Heart left ventricle (tissue), 16 donors: ENCODE measurements around the gene DNAAF8. TPM values are rescaled to one million over a fixed set of nuclear protein-coding genes. Genes with fewer than 3 reads are reported as not detected.

Experiments used
- ATAC-seq, 4 donors: fragments of 200-7000 bp; cut with Tn5 transposase; one replicate each; pipeline ENCODE4 v1.9.1; 2020 to 2022; ENCODE audit warnings: moderate library complexity in 4 of 4, mild to moderate bottlenecking in 3 of 4, moderate number of reproducible peaks in 1 of 4
- DNase-seq, 5 donors: peaks; one replicate each; pipeline ENCODE4 v3.0.0-alpha.2; 2020
- H3K27ac ChIP-seq, 12 donors: fragments of 200-600 bp; sonication (generic) in 4 of 12; one replicate each; pipeline versions ENCODE4 v1.5.0 to v1.8.0; 2016 to 2022; ENCODE audit warnings: mild to moderate bottlenecking in 2 of 12
- H3K27me3 ChIP-seq, 9 donors: fragments of 200-600 bp; sonication (generic) in 2 of 9; one replicate each; pipeline versions ENCODE4 v1.5.1 to v1.8.0; 2016 to 2022; ENCODE audit warnings: mild to moderate bottlenecking in 3 of 9
- H3K36me3 ChIP-seq, 9 donors: fragments of 200-600 bp; sonication (generic) in 2 of 9; one replicate each; pipeline versions ENCODE4 v1.5.0 to v1.8.0; 2018 to 2022; ENCODE audit warnings: mild to moderate bottlenecking in 2 of 9
- H3K4me1 ChIP-seq, 12 donors: fragments of 200-600 bp; sonication (generic) in 4 of 12; one replicate each; pipeline versions ENCODE4 v1.5.0 to v1.8.0; 2016 to 2022; ENCODE audit warnings: mild to moderate bottlenecking in 3 of 12
- H3K4me3 ChIP-seq, 12 donors: fragments of 200-600 bp; sonication (generic) in 4 of 12; one replicate each; pipeline versions ENCODE4 v1.5.0 to v1.8.0; 2017 to 2022; ENCODE audit warnings: mild to moderate bottlenecking in 9 of 12, moderate library complexity in 4 of 12
- H3K9me3 ChIP-seq, 12 donors: fragments of 200-600 bp; sonication (generic) in 4 of 12; one replicate each; pipeline versions ENCODE4 v1.5.0 to v1.8.0; 2016 to 2022; ENCODE audit warnings: mild to moderate bottlenecking in 1 of 12
- POLR2A ChIP-seq, 2 donors: fragments of 450-650 bp; IDR thresholded peaks; one replicate each; pipeline ENCODE4 v1.6.1; 2017; ENCODE audit warnings: antibody characterized with exemption in 2 of 2, mild to moderate bottlenecking in 2 of 2, moderate library complexity in 2 of 2
- WGBS, 4 donors: extraction: QIAGEN DNeasy Blood & Tissue Kit in 2 of 4; methylation state at CpG; one replicate each; pipeline versions ENCODE4 v1.1.5 to v1.1.7; 2013 to 2018; 5-methylcytosine and 5-hydroxymethylcytosine counted together
- intact Hi-C, 10 donors: fragments of 100-400 bp; cut with DNase I; formaldehyde crosslinking; loops; one replicate each; pipeline versions ENCODE4 v1.11.1 to v1.14.2; 2022
- polyA plus RNA-seq, 2 donors: library from polyadenylated mRNA; stranded (reverse); fragments of 200-250 nt; gene quantifications; one replicate each; pipeline ENCODE4 v1.2.3, GENCODE V29; 2013
- total RNA-seq, 9 donors: library from RNA; depleted of rRNA in 2 of 9; stranded (reverse); fragments of >200 nt in 2 of 9; fragmentation: NEBNext Ultra II Directional in 3 of 9; extraction: Animal tissue kit (Norgen Biotek cat#: 25700) in 3 of 9; gene quantifications; one replicate each; pipeline versions ENCODE4 v1.1.0 to v1.2.4, GENCODE V29; 2016 to 2023
- TF ChIP-seq, protein P1 (sequence below), 12 donors: fragments of 200-600 bp; sonication (generic) in 4 of 12; IDR thresholded peaks; one replicate each; pipeline versions ENCODE4 v1.5.0 to v1.8.0; 2018 to 2022; ENCODE audit warnings: antibody characterized with exemption in 12 of 12, mild to moderate bottlenecking in 5 of 12
- donor health status: ischemic (EF 13 %, LVEDD 7.1; RV severe dilation, severe dysfunction).
- donor health status: healthy with polysubstance abuse.
- donor health status: DM: no; HTN: yes; CAD: no.
- donor health status: DM: no; HTN: no; CAD: no.
- donor health status: ischemic (EF 25% LVEDD 6.9; RV normal size, moderate dysfunction).
- donor health status: ischemic (EF 25% LVEDD 5.7; RV mildly dilated, moderate dysfunction).
- donor health status: healthy.
- donor health status: DM: yes; HTN: yes; CAD: no.
- donor health status: ischemic (EF 35%, LVEDD 5.7; RV mildly dilated, moderate dysfunction).
- donor health status: nonischemic (EF 11% LVEDD 7.7; RV severe dilation, severe dysfunction).
- donor health status: DM: yes; HTN: yes; CAD: no.
- donor health status: PGD.
- donor health status: ischemic (EF 29% LVEDD 5.4; RV normal size, mild dysfunction).
- donor health status: nonischemic (EF 23%, LVEDD 6.1; RV moderate dilation, normal function).

The DNAAF8 gene
- total and polyA plus RNA-seq, 11 donors = 0.34 to 3.4 (median 0.91) TPM

DNA sequence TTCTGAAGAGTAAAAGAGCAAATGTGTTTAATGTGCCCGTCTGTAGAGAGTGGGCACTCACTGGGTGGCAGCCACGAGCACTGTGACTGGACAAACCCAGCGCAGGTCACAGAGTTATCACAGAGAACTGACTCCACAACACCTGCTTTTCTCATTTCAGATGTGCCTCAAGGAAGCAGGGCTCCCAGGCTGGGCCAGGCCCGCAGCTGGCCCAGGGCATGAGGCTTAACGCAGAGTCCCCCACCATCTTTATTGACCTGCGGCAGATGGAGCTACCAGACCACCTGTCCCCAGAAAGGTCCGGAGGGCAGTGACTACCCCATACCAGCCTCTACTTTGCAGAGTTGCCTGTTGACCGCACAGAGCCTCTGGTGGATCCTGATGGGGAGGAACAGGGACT, 11.9 kb downstream of the DNAAF8 start:
- no peak overlapping the region for H3K4me3 ChIP-seq
- H3K27me3 ChIP-seq = no peaks in the 10 kb centered on the region
- H3K27ac ChIP-seq = no peak overlapping the region
- ATAC-seq (no peak), DNase-seq (no peak)
- H3K4me1 ChIP-seq = peaks cover 0 to 15% (median 4%) of the 10 kb centered on the region in 12 donors
- TF ChIP-seq POLR2A (IDR thresholded peaks at IDR 0.05) = no peak
- TF ChIP-seq, protein P1, sequence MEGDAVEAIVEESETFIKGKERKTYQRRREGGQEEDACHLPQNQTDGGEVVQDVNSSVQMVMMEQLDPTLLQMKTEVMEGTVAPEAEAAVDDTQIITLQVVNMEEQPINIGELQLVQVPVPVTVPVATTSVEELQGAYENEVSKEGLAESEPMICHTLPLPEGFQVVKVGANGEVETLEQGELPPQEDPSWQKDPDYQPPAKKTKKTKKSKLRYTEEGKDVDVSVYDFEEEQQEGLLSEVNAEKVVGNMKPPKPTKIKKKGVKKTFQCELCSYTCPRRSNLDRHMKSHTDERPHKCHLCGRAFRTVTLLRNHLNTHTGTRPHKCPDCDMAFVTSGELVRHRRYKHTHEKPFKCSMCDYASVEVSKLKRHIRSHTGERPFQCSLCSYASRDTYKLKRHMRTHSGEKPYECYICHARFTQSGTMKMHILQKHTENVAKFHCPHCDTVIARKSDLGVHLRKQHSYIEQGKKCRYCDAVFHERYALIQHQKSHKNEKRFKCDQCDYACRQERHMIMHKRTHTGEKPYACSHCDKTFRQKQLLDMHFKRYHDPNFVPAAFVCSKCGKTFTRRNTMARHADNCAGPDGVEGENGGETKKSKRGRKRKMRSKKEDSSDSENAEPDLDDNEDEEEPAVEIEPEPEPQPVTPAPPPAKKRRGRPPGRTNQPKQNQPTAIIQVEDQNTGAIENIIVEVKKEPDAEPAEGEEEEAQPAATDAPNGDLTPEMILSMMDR (IDR thresholded peaks at IDR 0.05) = no peak
- intact Hi-C loops = no loop called here
- WGBS, 4 donors = 74 to 81% (median 78%) methylated on average over 8 of the region's 8 CpGs
- peaks cover 0 to 23% (median 18%) of the 10 kb centered on the region in 9 donors for H3K36me3 ChIP-seq
- H3K9me3 ChIP-seq = no peaks in the 10 kb centered on the region

DNA sequence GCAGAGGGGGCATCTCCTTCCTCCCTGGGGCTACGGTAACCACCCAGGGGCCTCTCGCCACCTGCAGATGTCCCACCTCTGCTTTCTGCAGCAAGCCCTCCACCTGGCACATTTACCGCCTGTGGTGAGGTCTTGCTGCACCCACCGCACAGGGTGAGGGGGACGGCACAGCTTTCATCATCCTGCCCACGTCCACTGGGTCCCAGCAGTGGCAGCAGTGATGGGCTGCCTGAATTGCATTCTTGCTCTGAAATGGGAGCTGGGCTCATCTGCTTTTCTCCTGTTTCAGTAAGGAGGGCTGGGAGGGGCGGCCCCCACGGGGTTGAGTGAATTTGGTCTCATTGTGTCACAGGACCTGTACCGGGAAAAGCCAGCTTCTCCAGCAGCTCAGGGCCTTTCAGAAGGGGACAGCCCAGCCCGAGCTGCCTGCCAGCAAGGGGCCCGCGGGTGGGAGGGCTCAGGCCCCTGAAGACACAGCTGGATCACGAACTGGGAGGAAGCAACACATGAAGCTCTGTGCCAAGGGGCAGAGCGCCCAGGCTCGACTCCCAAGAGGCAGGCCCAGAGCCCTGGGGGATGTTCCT, 12.7 kb downstream of the DNAAF8 start:
- H3K4me1 ChIP-seq = peaks cover 0 to 15% (median 4%) of the 10 kb centered on the region in 12 donors
- H3K36me3 ChIP-seq = peaks cover 0 to 31% (median 26%) of the 10 kb centered on the region in 9 donors
- no peaks in the 10 kb centered on the region for H3K27me3 ChIP-seq
- peak overlapping the region in 1 of 12 donors; percentile 24 for H3K27ac ChIP-seq
- no peaks in the 10 kb centered on the region for H3K9me3 ChIP-seq
- ATAC-seq = peak in 2 of 4 donors; percentile 9 to 17
- WGBS, 4 donors = 55 to 63% (median 58%) methylated on average over 15 of the region's 15 CpGs
- TF ChIP-seq POLR2A (IDR thresholded peaks at IDR 0.05) = no peak
- TF ChIP-seq, protein P1 (IDR thresholded peaks at IDR 0.05) = no peak
- intact Hi-C loops = no loop called here
- DNase-seq = no peak
- H3K4me3 ChIP-seq = no peak overlapping the region

- Histone ChIP-seq H3K4me1 (peaks cover 0 to 15% (median 3%) of the 10 kb centered on the region in 12 donors), H3K27me3 (no peaks in the 10 kb centered on the region), H3K27ac (no peak overlapping the region), H3K9me3 (no peaks in the 10 kb centered on the region), H3K4me3 (no peak overlapping the region), H3K36me3 (peaks cover 0 to 41% (median 36%) of the 10 kb centered on the region in 9 donors)
- ATAC-seq (no peak), DNase-seq (no peak)
- no peak for TF ChIP-seq POLR2A (IDR thresholded peaks at IDR 0.05)
- TF ChIP-seq, protein P1 (IDR thresholded peaks at IDR 0.05) = no peak
- intact Hi-C loops = no loop called here
- WGBS, 4 donors = 82 to 85% (median 84%) methylated on average over 14 of the region's 14 CpGs
Observed at GRCh38 chr16:4747906-4748681, 13.8 kb downstream of the DNAAF8 start.

DNA sequence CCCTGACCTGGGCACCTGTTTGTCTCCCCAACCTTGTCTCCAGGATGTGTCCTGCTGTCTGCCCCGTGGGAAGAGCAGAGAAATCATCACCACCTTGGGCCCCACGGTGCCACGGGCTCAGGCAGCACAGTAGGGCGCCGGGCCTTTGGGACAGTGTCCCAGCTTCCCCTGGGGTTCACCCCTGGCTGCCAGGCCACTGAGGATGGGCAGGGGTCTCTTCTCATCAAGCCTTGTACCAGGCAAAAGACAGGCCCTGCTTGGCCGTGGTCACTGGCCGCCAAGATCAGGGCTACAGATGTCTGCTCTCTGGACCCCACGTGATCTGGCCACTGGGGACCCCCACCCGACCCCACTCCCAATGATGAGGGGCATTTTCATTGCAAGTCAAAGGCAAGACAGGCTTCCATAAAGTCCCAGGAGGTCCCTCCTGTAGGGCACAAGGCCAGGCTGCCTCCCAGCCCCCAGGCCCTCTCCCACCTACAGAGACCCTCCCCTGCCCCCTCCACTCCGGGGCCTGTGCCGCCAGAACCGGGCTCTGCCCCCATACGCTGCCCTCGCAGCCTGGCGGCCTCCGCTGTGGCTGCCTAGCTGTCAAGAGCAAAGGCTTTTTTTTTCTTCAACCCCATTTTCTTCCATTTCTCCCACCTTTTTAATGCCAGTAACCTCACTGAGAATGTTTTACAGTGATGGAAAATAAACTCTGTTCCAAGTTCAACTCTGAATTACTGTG, 14.5 kb downstream of the DNAAF8 start:
- peak in 1 of 5 donors; percentile 29 for DNase-seq
- no peak overlapping the region for H3K4me3 ChIP-seq
- peaks cover 0 to 48% (median 44%) of the 10 kb centered on the region in 9 donors for H3K36me3 ChIP-seq
- peaks cover 0 to 15% (median 0%) of the 10 kb centered on the region in 12 donors for H3K4me1 ChIP-seq
- 85 to 93% (median 91%) methylated on average over 14 to 16 of the region's 16 CpGs for WGBS, 4 donors
- ATAC-seq = no peak
- H3K27me3 ChIP-seq = no peaks in the 10 kb centered on the region
- TF ChIP-seq POLR2A (IDR thresholded peaks at IDR 0.05) = no peak
- TF ChIP-seq, protein P1 (IDR thresholded peaks at IDR 0.05) = no peak
- intact Hi-C loops = no loop called here
- H3K9me3 ChIP-seq = no peaks in the 10 kb centered on the region
- H3K27ac ChIP-seq = no peak overlapping the region
